Spleen (tissue), 11 donors: ENCODE results near the gene TM9SF4. TPM values are rescaled to one million over a fixed set of nuclear protein-coding genes. Genes with fewer than 3 reads are reported as not detected.
"Not testable (repeated sequence)": the region's sequence is repeated elsewhere in the genome, so short reads cannot be mapped to it uniquely, and the experiment has no call there.

ENCODE experiments used
- DNase-seq: peaks from one replicate; pipeline ENCODE4 v3.0.0-alpha.2; 2020
- H3K27ac ChIP-seq, 8 donors: fragments of 200-600 bp; sonication (generic) in 7 of 8; 1 replicate in 4 of 8; 2 replicates in 4 of 8; pipeline versions ENCODE4 v1.5.0 to v1.8.0; 2016 to 2021; ENCODE audit warnings: inconsistent platforms in 4 of 8, mild to moderate bottlenecking in 4 of 8, moderate library complexity in 1 of 8
- H3K27me3 ChIP-seq, 7 donors: fragments of 200-600 bp; sonication (generic) in 6 of 7; replicated peaks in 1 of 7; 1 replicate in 4 of 7; 2 replicates in 3 of 7; pipeline versions ENCODE4 v1.5.0 to v1.8.0; 2016 to 2021; ENCODE audit warnings: inconsistent platforms in 3 of 7, mild to moderate bottlenecking in 1 of 7
- H3K36me3 ChIP-seq, 6 donors: fragments of 200-600 bp; sonication (generic) in 5 of 6; 1 replicate in 4 of 6; 2 replicates in 2 of 6; pipeline versions ENCODE4 v1.5.0 to v1.8.0; 2016 to 2021; ENCODE audit warnings: inconsistent platforms in 2 of 6
- H3K4me1 ChIP-seq, 6 donors: fragments of 200-600 bp; sonication (generic) in 5 of 6; 1 replicate in 3 of 6; 2 replicates in 3 of 6; pipeline versions ENCODE4 v1.5.0 to v1.8.0; 2016 to 2021; ENCODE audit warnings: inconsistent platforms in 3 of 6
- H3K4me3 ChIP-seq, 8 donors: fragments of 200-600 bp; sonication (generic) in 7 of 8; 1 replicate in 4 of 8; 2 replicates in 4 of 8; pipeline versions ENCODE4 v1.5.0 to v1.8.0; 2016 to 2021; ENCODE audit warnings: inconsistent platforms in 4 of 8, mild to moderate bottlenecking in 4 of 8, moderate library complexity in 2 of 8
- H3K9me3 ChIP-seq, 8 donors: fragments of 200-600 bp; sonication (generic) in 7 of 8; 1 replicate in 4 of 8; 2 replicates in 4 of 8; pipeline versions ENCODE4 v1.5.0 to v1.8.0; 2016 to 2021; ENCODE audit warnings: inconsistent platforms in 4 of 8
- CTCF ChIP-seq, 11 experiments: fragments of 200-600 bp in 7 of 11; fragments of 450-650 bp in 4 of 11; sonication (generic) in 4 of 11; IDR thresholded peaks in 8 of 11; conservative IDR thresholded peaks in 3 of 11; 1 replicate in 7 of 11; 2 replicates in 4 of 11; pipeline versions ENCODE4 v1.4.0 to v1.8.0; 2016 to 2021; ENCODE audit warnings: antibody characterized with exemption in 11 of 11, inconsistent platforms in 4 of 11, mild to moderate bottlenecking in 1 of 11
- POLR2A ChIP-seq, 3 donors: fragments of 450-650 bp; IDR thresholded peaks; one replicate each; pipeline ENCODE4 v1.5.1; 2017; ENCODE audit warnings: antibody characterized with exemption in 3 of 3, mild to moderate bottlenecking in 1 of 3
- POLR2AphosphoS5 ChIP-seq, 3 donors: sonication (generic); formaldehyde crosslinking; IDR thresholded peaks; one replicate each; pipeline ENCODE4 v1.5.1; 2017; ENCODE audit warnings: antibody characterized with exemption in 3 of 3
- WGBS, 5 donors: extraction: QIAGEN DNeasy Blood & Tissue Kit in 3 of 5; methylation state at CpG; one replicate each; pipeline versions ENCODE4 v1.1.5 to v1.1.7; 2013 to 2018; 5-methylcytosine and 5-hydroxymethylcytosine counted together
- intact Hi-C: fragments of 100-400 bp; cut with DNase I; formaldehyde crosslinking; loops from one replicate; pipeline ENCODE4 v1.15.0; 2023; ENCODE audit warnings: low total_unique reads
- polyA plus RNA-seq, 3 donors: library from polyadenylated mRNA; stranded (reverse); fragments of 200-250 nt; gene quantifications; one replicate each; pipeline ENCODE4 v1.2.1, GENCODE V29; 2013
- total RNA-seq, 7 donors: library from RNA; depleted of rRNA in 3 of 7; stranded (reverse); fragments of >200 nt in 3 of 7; fragmentation: NEBNext Ultra II Directional in 4 of 7; extraction: Animal tissue kit (Norgen Biotek cat#: 25700) in 4 of 7; gene quantifications; one replicate each; pipeline versions ENCODE4 v1.1.0 to v1.2.1, GENCODE V29; 2016 to 2021
- donor health status: healthy with polysubstance abuse.
- donor health status: DM: no; HTN: no; CAD: no; lungs with moderate emphysema.
- donor health status: DM: no; HTN: no; CAD: no.
- donor health status: Bipolar disorder and iron deficiency.
- donor health status: healthy.
- donor health status: DM: no; HTN: no; CAD: no.
- donor health status: DM: yes; HTN: yes; CAD: no.

TM9SF4 gene
- total and polyA plus RNA-seq, 10 donors, result 12.0 to 58.3 (median 41.0) TPM

GRCh38 chr20:32119734-32120133 lies 10.2 kb downstream of the TM9SF4 start:
- H3K4me1 ChIP-seq, result peaks cover 0 to 39% (median 27%) of the 10 kb centered on the region in 6 donors
- no peaks in the 10 kb centered on the region for H3K9me3 ChIP-seq
- intact Hi-C loops, result no loop called here
- no peaks in the 10 kb centered on the region for H3K27me3 ChIP-seq
- DNase-seq, result no peak
- peaks cover 0 to 35% (median 5%) of the 10 kb centered on the region in 6 donors for H3K36me3 ChIP-seq
- H3K27ac ChIP-seq, result no peak overlapping the region
- TF ChIP-seq POLR2AphosphoS5 (IDR thresholded peaks at IDR 0.05), result no peak
- TF ChIP-seq CTCF (IDR thresholded peaks at IDR 0.05 in 8 of 11, conservative IDR thresholded peaks at IDR 0.05 in 3 of 11), result no peak
- no peak for TF ChIP-seq POLR2A (IDR thresholded peaks at IDR 0.05)
- H3K4me3 ChIP-seq, result no peak overlapping the region
- WGBS, 5 donors, result 94 to 97% (median 96%) methylated on average over 2 of the region's 2 CpGs

GRCh38 chr20:32121908-32122307 lies 12.4 kb downstream of the TM9SF4 start:
- H3K27me3 ChIP-seq, H3K4me3 ChIP-seq, DNase-seq, H3K27ac ChIP-seq, H3K9me3 ChIP-seq, intact Hi-C loops: not testable (repeated sequence)
- 92 to 100% (median 97%) methylated on average over 4 to 23 of the region's 31 CpGs; no CpG with 5 or more reads in 2 of the 5 donors for WGBS, 5 donors
- peaks cover 0 to 28% (median 3%) of the 10 kb centered on the region in 6 donors for H3K36me3 ChIP-seq
- H3K4me1 ChIP-seq, result peaks cover 0 to 18% (median 9%) of the 10 kb centered on the region in 6 donors

- no peak for DNase-seq
- intact Hi-C loops, result no loop called here
- no peak overlapping the region for H3K4me3 ChIP-seq
- H3K36me3 ChIP-seq, result peaks cover 0 to 34% (median 3%) of the 10 kb centered on the region in 6 donors
- 90 to 100% (median 92%) methylated on average over 1 to 4 of the region's 4 CpGs for whole genome bisulfite sequencing, 5 donors
- TF ChIP-seq CTCF (IDR thresholded peaks at IDR 0.05 in 8 of 11, conservative IDR thresholded peaks at IDR 0.05 in 3 of 11) (no peak), POLR2A (IDR thresholded peaks at IDR 0.05) (no peak), POLR2AphosphoS5 (IDR thresholded peaks at IDR 0.05) (no peak)
- H3K4me1 ChIP-seq, result peaks cover 0 to 6% (median 0%) of the 10 kb centered on the region in 6 donors
- no peaks in the 10 kb centered on the region for H3K9me3 ChIP-seq
- no peaks in the 10 kb centered on the region for H3K27me3 ChIP-seq
- H3K27ac ChIP-seq, result no peak overlapping the region
Observed at GRCh38 chr20:32123088-32123487, 13.6 kb downstream of the TM9SF4 start.

GRCh38 chr20:32124916-32125454 lies 15.5 kb downstream of the TM9SF4 start:
- Histone ChIP-seq H3K27me3 (no peaks in the 10 kb centered on the region), H3K4me3 (no peak overlapping the region), H3K9me3 (no peaks in the 10 kb centered on the region), H3K36me3 (peaks cover 0 to 34% (median 3%) of the 10 kb centered on the region in 6 donors), H3K27ac (no peak overlapping the region), H3K4me1 (no peaks in the 10 kb centered on the region)
- 84 to 92% (median 84%) methylated on average over 4 of the region's 4 CpGs for WGBS, 5 donors
- TF ChIP-seq POLR2AphosphoS5 (IDR thresholded peaks at IDR 0.05), result no peak
- no peak for TF ChIP-seq CTCF (IDR thresholded peaks at IDR 0.05 in 8 of 11, conservative IDR thresholded peaks at IDR 0.05 in 3 of 11)
- TF ChIP-seq POLR2A (IDR thresholded peaks at IDR 0.05), result no peak
- intact Hi-C loops, result no loop called here
- DNase-seq, result no peak
